Measurements from ENCODE around the gene NACAD.
"Not testable (repeated sequence)": the region's sequence is repeated elsewhere in the genome, so short reads cannot be mapped to it uniquely, and the experiment has no call there.

NACAD gene

GRCh38 chr7:45053401-45053800 lies 35.4 kb downstream of the NACAD start:
- DNase-seq, result no peak

DNA sequence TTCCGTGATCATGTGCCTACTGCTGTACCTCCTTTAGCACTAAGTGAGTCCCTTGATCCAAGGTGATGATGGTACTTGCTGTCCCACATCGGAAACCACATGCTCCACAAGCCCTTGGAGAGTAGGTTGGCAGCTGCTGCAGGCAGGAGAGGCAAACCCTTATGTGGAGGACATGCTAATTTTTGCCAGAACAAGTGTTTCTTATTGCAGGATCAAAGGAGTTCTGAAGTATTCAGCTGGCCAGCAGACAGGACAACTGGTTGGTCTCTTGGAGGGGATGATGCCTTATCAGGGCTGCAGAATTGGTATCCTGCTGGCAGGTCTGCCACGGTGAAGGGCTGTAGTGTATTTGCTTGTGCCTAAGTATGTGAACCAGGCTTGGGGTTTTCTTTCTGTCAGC lies 36.8 kb downstream of the NACAD start:
- no peak for DNase-seq

DNA sequence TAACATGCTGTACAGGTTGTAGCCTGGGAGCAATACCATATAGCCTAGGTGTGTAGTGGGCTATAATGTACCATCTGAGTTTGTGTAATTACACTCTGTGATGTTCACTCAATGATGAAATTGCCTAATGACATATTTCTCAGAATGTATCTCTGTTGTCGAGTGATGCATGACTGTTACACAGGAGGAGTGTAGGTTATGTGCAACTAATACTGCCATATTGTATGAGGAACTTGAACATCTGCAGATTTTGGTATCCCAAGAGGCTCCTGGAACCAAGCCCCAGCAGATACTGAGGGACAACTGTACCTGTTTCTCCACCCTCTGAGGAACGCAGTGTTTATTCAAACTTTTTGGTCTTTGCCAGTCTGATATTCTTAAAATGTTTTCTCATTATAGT lies 38.6 kb downstream of the NACAD start:
- no peak for DNase-seq

- no peak for DNase-seq
These were observed 40.0 kb downstream of the NACAD start for GRCh38 chr7:45048748-45049147.

DNA sequence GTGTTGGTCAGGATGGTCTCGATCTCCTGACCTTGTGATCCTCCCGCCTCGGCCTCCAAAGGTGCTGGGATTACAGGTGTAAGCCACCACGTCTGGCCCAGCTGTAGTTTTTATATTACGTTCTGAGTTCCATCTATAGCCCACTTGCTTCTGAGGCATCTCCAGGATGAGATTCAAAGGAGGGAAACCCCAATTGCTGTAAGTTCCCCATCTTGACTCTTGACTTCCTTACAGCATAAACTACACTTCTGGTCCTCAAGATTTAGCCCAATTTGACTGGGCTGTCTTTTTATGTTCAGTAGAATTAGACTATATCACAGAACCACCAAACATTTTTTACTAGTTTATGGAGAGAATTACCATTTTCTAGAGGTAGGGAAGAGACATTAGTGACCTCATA lies 44.4 kb downstream of the NACAD start:
- no peak for DNase-seq

- no peak for DNase-seq
These were observed 49.7 kb downstream of the NACAD start for GRCh38 chr7:45039106-45039505.

- DNase-seq, result no peak
These were observed 50.9 kb downstream of the NACAD start for GRCh38 chr7:45037876-45038275.

DNA sequence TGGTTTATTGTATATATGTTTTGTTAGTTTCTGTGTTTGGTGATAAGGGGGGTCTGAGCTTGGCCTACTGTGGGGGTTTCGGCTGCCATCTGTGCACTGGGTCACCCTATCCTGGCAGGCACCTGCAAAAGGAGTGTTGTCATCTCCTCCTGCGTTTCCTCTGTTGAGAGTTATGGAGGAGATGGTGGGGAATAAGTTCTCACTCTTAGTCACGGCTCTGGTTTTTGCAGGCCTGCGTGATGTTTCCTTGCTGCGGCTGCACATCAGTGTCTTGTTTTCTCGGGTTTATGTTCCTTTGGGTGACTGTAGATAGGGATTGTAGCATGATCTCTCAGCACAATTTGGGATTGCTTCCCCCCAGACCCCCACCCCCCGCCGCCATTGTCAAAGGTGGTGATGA lies 52.0 kb downstream of the NACAD start:
- no peak for DNase-seq

GRCh38 chr7:45036317-45036716 lies 52.5 kb downstream of the NACAD start:
- no peak for DNase-seq

DNA sequence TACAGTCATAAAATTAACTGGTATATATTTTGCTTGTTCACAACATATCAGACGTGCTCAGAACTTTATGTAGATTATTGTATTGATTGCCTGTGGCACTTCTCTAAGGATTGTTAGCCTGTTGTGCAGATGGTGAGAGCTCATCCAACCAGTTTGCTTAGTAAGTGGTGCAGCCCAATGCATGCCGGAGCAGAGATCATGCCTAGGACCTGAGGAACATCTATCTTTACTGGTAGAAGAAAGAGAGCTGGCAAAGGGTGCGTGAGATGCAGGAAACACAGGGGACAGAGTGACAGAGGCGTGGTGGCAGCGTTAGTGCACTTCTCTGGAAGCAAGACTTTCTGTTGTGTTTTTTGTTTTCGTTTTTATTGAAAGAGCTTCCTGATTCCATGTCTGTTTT lies 52.9 kb downstream of the NACAD start:
- DNase-seq, result no peak

GRCh38 chr7:45035371-45035770 lies 53.4 kb downstream of the NACAD start:
- no peak for DNase-seq

GRCh38 chr7:45034710-45035109 lies 54.1 kb downstream of the NACAD start:
- DNase-seq, result not testable (repeated sequence)

- no peak for DNase-seq
These were observed 54.9 kb downstream of the NACAD start for GRCh38 chr7:45033931-45034290.

DNA sequence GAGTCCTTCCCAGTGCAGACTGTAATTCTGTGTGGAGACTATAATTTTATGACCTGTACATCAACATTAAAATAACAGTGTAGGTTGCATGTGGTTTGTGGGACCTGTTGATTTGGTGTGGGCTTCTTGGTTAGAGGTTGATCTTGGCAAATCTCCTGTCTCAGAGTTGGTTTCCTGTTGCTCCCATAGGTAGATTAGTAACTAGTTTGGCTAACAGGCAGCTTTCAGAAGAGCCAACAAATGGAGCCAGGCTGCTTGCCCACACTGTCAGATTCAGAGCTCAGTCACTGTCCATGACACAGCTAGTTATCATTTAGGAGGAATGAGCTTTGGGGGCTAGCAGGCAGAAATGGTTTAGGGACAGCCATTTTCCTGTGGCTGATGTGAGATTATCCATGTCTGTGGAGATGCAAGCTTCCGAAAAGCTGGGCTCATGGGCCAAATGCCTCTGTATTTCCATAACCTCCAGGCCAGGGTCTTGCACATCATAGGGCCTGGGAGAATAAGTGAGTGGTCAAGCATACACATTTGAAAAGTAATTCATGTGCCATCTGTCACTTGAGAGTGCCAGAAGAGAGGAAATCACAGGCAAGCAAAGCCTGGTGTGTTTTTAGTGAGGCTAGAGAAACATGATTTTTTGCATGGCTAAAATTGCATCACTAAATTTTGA lies 55.4 kb downstream of the NACAD start:
- no peak for DNase-seq

DNA sequence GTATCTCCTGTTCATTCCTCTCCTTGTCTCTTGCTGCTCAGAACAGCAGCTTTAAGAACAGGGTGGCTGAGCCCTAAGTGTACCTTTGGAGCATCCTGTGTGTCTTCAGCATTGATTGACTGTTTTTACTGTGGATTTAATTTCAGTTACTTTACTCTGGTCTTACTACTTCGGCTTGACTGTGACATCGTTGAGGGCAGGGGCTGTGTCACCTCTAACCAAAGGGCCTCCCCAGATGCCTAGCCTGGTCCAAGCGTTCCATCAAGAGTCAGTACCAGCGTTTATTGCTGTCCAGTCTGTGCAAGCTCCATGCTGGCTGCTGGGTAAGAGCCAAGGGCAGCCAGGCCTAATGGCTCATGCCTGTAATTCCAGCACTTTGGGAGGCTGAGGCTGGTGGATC lies 56.3 kb downstream of the NACAD start:
- DNase-seq, result no peak

- no peak for DNase-seq
These were observed 56.9 kb downstream of the NACAD start for GRCh38 chr7:45031829-45032228.

Data from NCI-H2171 (cell line).